Measurements from ENCODE around the gene RHAG. TPM values are rescaled to one million over a fixed set of nuclear protein-coding genes. Genes with fewer than 3 reads are reported as not detected.

Gene RHAG
- total RNA-seq, 1 experiment from 2014 or later: 0.31 TPM

GRCh38 chr6:49651239-49651638 is 14.6 kb upstream of the RHAG start:
- ChIA-PET POLR2A (no interaction called here), CTCF (no interaction called here)
- Mint-ChIP-seq H3K36me3 (no peaks in the 10 kb centered on the region), H3K27me3 (ENCODE audit: low read depth) (no peaks in the 10 kb centered on the region), H3K27ac (no peak overlapping the region), H3K9me3 (no peaks in the 10 kb centered on the region), H3K4me3 (no peak overlapping the region), H3K4me1 (no peaks in the 10 kb centered on the region)
- TF ChIP-seq ZBTB43 (CRISPR knock-in tag; IDR thresholded peaks at IDR 0.05) (no peak), E2F5 (CRISPR knock-in tag; IDR thresholded peaks at IDR 0.05) (no peak), CDX4 (CRISPR knock-in tag; IDR thresholded peaks at IDR 0.05; ENCODE audit: borderline replicate concordance) (no peak), MLX (CRISPR knock-in tag; IDR thresholded peaks at IDR 0.05) (no peak), ZNF425 (CRISPR knock-in tag; conservative IDR thresholded peaks at IDR 0.05) (no peak)
- ATAC-seq: no peak
- no peak for DNase-seq (ENCODE audit: low spot score)

- DNase-seq (ENCODE audit: low spot score) (no peak), ATAC-seq (no peak)
- Mint-ChIP-seq H3K36me3 (no peaks in the 10 kb centered on the region), H3K4me1 (no peaks in the 10 kb centered on the region), H3K9me3 (no peaks in the 10 kb centered on the region), H3K4me3 (no peak overlapping the region), H3K27ac (no peak overlapping the region), H3K27me3 (ENCODE audit: low read depth) (no peaks in the 10 kb centered on the region)
- ChIA-PET POLR2A (no interaction called here), CTCF (no interaction called here)
- TF ChIP-seq NFE2L1 (CRISPR knock-in tag; IDR thresholded peaks at IDR 0.05): no peak
- TF ChIP-seq GTF2I (CRISPR knock-in tag; conservative IDR thresholded peaks at IDR 0.05): no peak
- no peak for TF ChIP-seq ZBTB21 (CRISPR knock-in tag; IDR thresholded peaks at IDR 0.05; ENCODE audit: borderline replicate concordance)
- no peak for TF ChIP-seq TCF7 (CRISPR knock-in tag; IDR thresholded peaks at IDR 0.05; ENCODE audit: low read depth)
- no peak for TF ChIP-seq FOXK1 (CRISPR knock-in tag; IDR thresholded peaks at IDR 0.05)
- TF ChIP-seq ZNF317 (CRISPR knock-in tag; IDR thresholded peaks at IDR 0.05; ENCODE audit: borderline replicate concordance, low read depth): no peak
- TF ChIP-seq AFF4 (CRISPR knock-in tag; IDR thresholded peaks at IDR 0.05; ENCODE audit: borderline replicate concordance): no peak
- no peak for TF ChIP-seq AR (CRISPR knock-in tag; IDR thresholded peaks at IDR 0.05)
- no peak for TF ChIP-seq CDX4 (CRISPR knock-in tag; IDR thresholded peaks at IDR 0.05; ENCODE audit: borderline replicate concordance)
- no peak for TF ChIP-seq USF2 (CRISPR knock-in tag; IDR thresholded peaks at IDR 0.05)
- TF ChIP-seq TEAD4 (CRISPR knock-in tag; IDR thresholded peaks at IDR 0.05): no peak
- no peak for TF ChIP-seq IRF1 (CRISPR knock-in tag; IDR thresholded peaks at IDR 0.05)
- no peak for TF ChIP-seq NFATC4 (CRISPR knock-in tag; IDR thresholded peaks at IDR 0.05)
- no peak for TF ChIP-seq ZNF416 (CRISPR knock-in tag; IDR thresholded peaks at IDR 0.05)
Observed at GRCh38 chr6:49649988-49650387, 13.3 kb upstream of the RHAG start.

Measured in WTC11 (cell line).